ENCODE data around the gene PCSK5. TPM values are rescaled to one million over a fixed set of nuclear protein-coding genes. Genes with fewer than 3 reads are reported as not detected.

PCSK5 gene
- total RNA-seq, 1 experiment from 2014 or later = 7.5 TPM

DNA sequence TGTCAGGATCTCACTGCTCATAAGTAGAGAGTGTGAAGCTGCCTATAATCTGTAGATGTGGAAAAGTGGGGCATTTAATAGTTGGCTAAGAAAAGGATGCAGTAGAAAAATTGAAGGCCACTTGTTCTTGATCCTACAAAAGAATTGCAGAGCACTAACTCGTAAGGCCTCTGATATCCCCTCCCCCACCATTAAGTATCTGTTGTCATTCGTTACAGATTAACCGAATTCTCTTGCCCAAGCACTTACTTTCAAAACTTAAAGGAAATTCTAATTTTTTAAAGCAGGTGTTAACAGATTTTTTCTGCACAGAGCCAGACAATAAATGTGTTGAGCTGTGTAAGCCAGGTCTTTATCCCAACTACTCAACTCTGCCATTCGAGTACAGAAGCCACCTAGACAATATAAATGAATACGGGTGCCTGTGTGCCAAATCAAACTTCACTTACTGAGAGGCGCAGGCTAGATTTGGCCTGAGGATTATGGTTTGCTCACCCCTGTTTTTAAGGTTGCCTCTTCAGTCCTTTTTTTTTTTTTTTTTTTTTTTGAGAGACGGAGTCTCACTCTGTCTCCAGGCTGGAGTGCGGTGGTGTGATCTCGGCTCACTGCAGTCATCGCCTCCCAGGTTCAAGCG lies 268.9 kb downstream of the PCSK5 start:
- Histone ChIP-seq H3K4me1 (ENCODE audit: insufficient read depth, low read length) (peaks cover 2% of the 10 kb centered on the region; the same call in 1 of the 2 replicates), H2BK15ac (ENCODE audit: low read depth, low read length) (no peak overlapping the region), H2AFZ (ENCODE audit: low read length) (no peak overlapping the region), H4K8ac (replicated peaks; ENCODE audit: insufficient read length, low read depth, low read length) (no peak overlapping the region), H3K9ac (ENCODE audit: extremely low read depth, insufficient read length, low read length) (no peak overlapping the region), H4K91ac (ENCODE audit: insufficient read length, low read depth, low read length) (no peak overlapping the region), H4K5ac (ENCODE audit: insufficient read length, low read depth, low read length) (no peak overlapping the region), H3K79me2 (ENCODE audit: insufficient read depth, low read length) (no peaks in the 10 kb centered on the region; the same call in 1 of the 2 replicates), H2BK12ac (ENCODE audit: insufficient read length, low read depth, low read length) (no peak overlapping the region), H3K27ac (ENCODE audit: insufficient read length, low read depth, low read length) (no peak overlapping the region), H3K27me3 (ENCODE audit: insufficient read depth, low read length) (no peaks in the 10 kb centered on the region), H3K23me2 (ENCODE audit: insufficient read length, low read depth, low read length, poor library complexity, severe bottlenecking) (no peaks in the 10 kb centered on the region), H2BK120ac (ENCODE audit: low read depth, low read length, poor library complexity, severe bottlenecking) (no peak overlapping the region), H2AK5ac (ENCODE audit: insufficient read length, low read length) (no peak overlapping the region), H3T11ph (ENCODE audit: low read length) (no peak overlapping the region), H3K14ac (ENCODE audit: insufficient read depth, low read length) (no peak overlapping the region), H3K23ac (ENCODE audit: insufficient read length, low read depth, low read length) (no peak overlapping the region), H2BK20ac (ENCODE audit: low read depth, low read length, poor library complexity, severe bottlenecking) (no peak overlapping the region), H3K18ac (ENCODE audit: insufficient read length, low read depth, low read length) (no peak overlapping the region), H3K9me3 (ENCODE audit: control insufficient read depth, low read depth, low read length) (no peaks in the 10 kb centered on the region), H3K4ac (ENCODE audit: low read depth, low read length) (no peak overlapping the region), H2BK5ac (ENCODE audit: insufficient read length, low read length) (no peak overlapping the region), H4K20me1 (ENCODE audit: control insufficient read depth, insufficient read depth, insufficient read length) (no peaks in the 10 kb centered on the region), H3K4me2 (ENCODE audit: insufficient read depth, insufficient read length, low read length) (no peak overlapping the region), H3K79me1 (ENCODE audit: insufficient read depth, low read depth, low read length, poor library complexity, severe bottlenecking) (no peaks in the 10 kb centered on the region), H3K56ac (ENCODE audit: insufficient read length, low read depth, low read length) (no peak overlapping the region)
- TF ChIP-seq, protein P1, sequence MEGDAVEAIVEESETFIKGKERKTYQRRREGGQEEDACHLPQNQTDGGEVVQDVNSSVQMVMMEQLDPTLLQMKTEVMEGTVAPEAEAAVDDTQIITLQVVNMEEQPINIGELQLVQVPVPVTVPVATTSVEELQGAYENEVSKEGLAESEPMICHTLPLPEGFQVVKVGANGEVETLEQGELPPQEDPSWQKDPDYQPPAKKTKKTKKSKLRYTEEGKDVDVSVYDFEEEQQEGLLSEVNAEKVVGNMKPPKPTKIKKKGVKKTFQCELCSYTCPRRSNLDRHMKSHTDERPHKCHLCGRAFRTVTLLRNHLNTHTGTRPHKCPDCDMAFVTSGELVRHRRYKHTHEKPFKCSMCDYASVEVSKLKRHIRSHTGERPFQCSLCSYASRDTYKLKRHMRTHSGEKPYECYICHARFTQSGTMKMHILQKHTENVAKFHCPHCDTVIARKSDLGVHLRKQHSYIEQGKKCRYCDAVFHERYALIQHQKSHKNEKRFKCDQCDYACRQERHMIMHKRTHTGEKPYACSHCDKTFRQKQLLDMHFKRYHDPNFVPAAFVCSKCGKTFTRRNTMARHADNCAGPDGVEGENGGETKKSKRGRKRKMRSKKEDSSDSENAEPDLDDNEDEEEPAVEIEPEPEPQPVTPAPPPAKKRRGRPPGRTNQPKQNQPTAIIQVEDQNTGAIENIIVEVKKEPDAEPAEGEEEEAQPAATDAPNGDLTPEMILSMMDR (conservative IDR thresholded peaks at IDR 0.05) = no peak; the same call in 2 of the 3 replicates
- Mint-ChIP-seq H3K27ac (0 out of 7 replicates have a peak overlapping the region, but pooled peaks of 1 of the 3 experiments have one; percentile 19), H3K4me3 (no peak overlapping the region), H3K9me3 (no peaks in the 10 kb centered on the region), H3K27me3 (ENCODE audit: low read depth) (no peaks in the 10 kb centered on the region), H3K36me3 (ENCODE audit: insufficient read depth in 1 of 3, low read depth in 3 of 3) (peaks cover 0 to 15% (median 7%) of the 10 kb centered on the region in 3 experiments; a peak in 4 of 7 replicates), H3K4me1 (peaks cover 38 to 45% of the 10 kb centered on the region in 2 experiments)
- no CpG with 5 or more reads among the region's 11 CpGs for WGBS (ENCODE audit: extremely low coverage, insufficient read length, low lambda C conversion rate)
- DNase-seq = no peak

All from H9 (cell line).